Cardiac muscle cell (in vitro differentiated cells and primary cell): Measurements from ENCODE around the gene ZNF628. TPM values are rescaled to one million over a fixed set of nuclear protein-coding genes. Genes with fewer than 3 reads are reported as not detected.

Experiments
- DNase-seq, 2 donors: peaks; one replicate each; pipeline versions ENCODE4 v3.0.0 to v3.0.0-alpha.2; 2010 to 2017; ENCODE audit warnings: low read depth in 1 of 2, low spot score in 1 of 2
- H3K27ac ChIP-seq: fragments of 200-600 bp; sonication (generic); 2 replicates; pipeline ENCODE4 v1.5.1; 2016
- H3K27me3 ChIP-seq: fragments of 200-600 bp; sonication (generic); 2 replicates; pipeline ENCODE4 v1.6.0; 2016; ENCODE audit warnings: control low read depth
- H3K36me3 ChIP-seq: fragments of 200-600 bp; sonication (generic); 2 replicates; pipeline ENCODE4 v1.5.1; 2016; ENCODE audit warnings: control low read depth
- H3K4me1 ChIP-seq: fragments of 200-600 bp; sonication (generic); 2 replicates; pipeline ENCODE4 v1.8.1; 2017; ENCODE audit warnings: low read depth, mild to moderate bottlenecking, mixed run types
- H3K4me3 ChIP-seq: fragments of 200-600 bp; sonication (generic); 2 replicates; pipeline ENCODE4 v1.5.1; 2016; ENCODE audit warnings: mild to moderate bottlenecking
- H3K9me3 ChIP-seq: fragments of 200-600 bp; sonication (generic); 2 replicates; pipeline ENCODE4 v1.5.1; 2017; ENCODE audit warnings: low read depth, mild to moderate bottlenecking, control low read depth
- polyA plus RNA-seq: library from polyadenylated mRNA; unstranded; fragments of >200 nt; fragmentation: Nextera tagmentation; extraction: Ambion mirVana; gene quantifications from 2 replicates; pipeline ENCODE4 v1.2.1, GENCODE V29; 2016
- total RNA-seq: library from RNA; depleted of rRNA; stranded (reverse); fragments of >200 nt; gene quantifications from 2 replicates; pipeline ENCODE4 v1.2.3, GENCODE V29; 2016
- TF ChIP-seq, protein P1 (sequence below): IDR thresholded peaks from 2 replicates; pipeline ENCODE4 v1.5.1; 2012; ENCODE audit warnings: low read depth, mild to moderate bottlenecking, low read length

The ZNF628 gene
- total and polyA plus RNA-seq, 2 experiments from 2014 or later: 0.95 to 15.7 TPM

DNA sequence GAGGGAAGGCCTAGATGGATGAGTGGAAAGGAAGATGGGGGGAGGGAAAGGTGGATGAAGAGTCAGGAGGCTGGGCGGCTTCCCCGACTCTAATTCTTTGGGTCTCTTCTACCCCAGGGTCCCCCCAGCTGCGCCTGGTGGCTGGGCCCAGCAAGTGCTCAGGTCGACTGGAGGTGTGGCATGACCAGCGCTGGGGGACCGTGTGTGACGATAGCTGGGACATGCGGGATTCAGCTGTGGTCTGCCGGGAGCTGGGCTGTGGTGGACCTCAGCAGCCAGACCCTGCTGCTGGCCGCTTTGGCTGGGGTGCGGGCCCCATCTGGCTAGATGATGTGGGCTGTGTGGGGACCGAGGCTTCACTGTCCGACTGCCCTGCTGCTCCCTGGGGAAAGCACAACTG, 21.3 kb downstream of the ZNF628 start:
- Histone ChIP-seq H3K9me3 (no peaks in the 10 kb centered on the region), H3K27ac (no peak overlapping the region), H3K36me3 (no peaks in the 10 kb centered on the region), H3K4me1 (no peaks in the 10 kb centered on the region), H3K27me3 (no peaks in the 10 kb centered on the region), H3K4me3 (no peak overlapping the region)
- DNase-seq: no peak
- TF ChIP-seq, protein P1, sequence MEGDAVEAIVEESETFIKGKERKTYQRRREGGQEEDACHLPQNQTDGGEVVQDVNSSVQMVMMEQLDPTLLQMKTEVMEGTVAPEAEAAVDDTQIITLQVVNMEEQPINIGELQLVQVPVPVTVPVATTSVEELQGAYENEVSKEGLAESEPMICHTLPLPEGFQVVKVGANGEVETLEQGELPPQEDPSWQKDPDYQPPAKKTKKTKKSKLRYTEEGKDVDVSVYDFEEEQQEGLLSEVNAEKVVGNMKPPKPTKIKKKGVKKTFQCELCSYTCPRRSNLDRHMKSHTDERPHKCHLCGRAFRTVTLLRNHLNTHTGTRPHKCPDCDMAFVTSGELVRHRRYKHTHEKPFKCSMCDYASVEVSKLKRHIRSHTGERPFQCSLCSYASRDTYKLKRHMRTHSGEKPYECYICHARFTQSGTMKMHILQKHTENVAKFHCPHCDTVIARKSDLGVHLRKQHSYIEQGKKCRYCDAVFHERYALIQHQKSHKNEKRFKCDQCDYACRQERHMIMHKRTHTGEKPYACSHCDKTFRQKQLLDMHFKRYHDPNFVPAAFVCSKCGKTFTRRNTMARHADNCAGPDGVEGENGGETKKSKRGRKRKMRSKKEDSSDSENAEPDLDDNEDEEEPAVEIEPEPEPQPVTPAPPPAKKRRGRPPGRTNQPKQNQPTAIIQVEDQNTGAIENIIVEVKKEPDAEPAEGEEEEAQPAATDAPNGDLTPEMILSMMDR: no peak

DNA sequence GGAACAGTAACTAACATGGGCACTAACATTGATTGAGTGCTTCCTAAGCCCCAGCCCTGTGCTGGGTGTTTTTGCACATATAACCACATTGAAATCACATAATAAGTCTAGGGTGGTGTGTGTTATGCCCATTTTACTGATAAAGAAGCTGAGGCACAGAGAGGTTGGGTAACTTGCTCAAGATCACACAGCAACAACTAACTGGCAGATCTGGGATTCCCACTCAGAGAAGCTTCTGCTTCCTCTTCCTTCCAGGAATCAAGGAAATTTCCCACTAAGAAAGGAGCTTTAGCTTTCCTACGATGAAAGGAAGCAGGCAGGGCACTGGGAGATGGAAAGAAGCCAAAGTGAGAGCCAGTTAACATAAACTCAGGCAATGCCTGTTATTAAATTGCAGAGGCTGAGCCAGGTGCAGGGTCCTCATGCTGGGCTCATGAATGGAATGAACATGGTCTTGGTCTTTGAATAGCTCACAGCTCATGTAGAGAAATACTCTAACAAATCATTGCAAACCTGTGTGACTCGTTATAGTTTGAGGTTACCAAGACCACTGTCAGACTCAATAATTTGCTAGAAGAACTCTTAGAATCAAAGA, 21.9 kb downstream of the ZNF628 start:
- H3K27me3 ChIP-seq: no peaks in the 10 kb centered on the region
- H3K27ac ChIP-seq: no peak overlapping the region
- H3K9me3 ChIP-seq: no peaks in the 10 kb centered on the region
- no peak overlapping the region for H3K4me3 ChIP-seq
- H3K36me3 ChIP-seq: no peaks in the 10 kb centered on the region
- TF ChIP-seq, protein P1: no peak
- DNase-seq: no peak
- H3K4me1 ChIP-seq: no peaks in the 10 kb centered on the region

DNA sequence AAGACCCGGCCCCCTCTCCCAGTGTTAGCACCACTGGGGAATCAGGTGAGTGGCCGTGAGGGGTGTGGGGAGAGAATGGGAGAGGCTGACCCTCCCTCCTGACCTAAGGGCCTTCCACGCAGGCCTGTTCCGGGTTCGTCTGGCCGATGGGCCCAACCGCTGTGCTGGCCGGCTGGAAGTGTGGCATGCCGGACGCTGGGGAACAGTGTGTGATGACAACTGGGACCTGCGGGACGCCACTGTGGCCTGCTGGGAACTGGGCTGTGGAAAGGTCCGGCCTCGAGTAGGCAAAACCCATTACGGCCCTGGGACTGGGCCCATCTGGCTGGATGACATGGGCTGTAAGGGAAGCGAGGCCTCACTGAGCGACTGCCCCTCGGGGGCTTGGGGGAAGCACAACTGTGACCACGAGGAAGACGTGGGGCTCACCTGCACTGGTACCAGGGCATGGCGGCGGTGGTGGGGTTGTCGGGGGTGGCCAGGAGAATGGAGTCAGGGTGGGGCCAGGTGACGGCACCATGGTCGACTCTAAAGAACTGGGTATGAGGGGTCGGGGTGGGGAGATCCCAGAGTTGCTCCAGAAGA, 24.0 kb downstream of the ZNF628 start:
- no peak overlapping the region for H3K4me3 ChIP-seq
- DNase-seq: no peak
- H3K27me3 ChIP-seq: peaks cover 4% of the 10 kb centered on the region
- no peak overlapping the region for H3K27ac ChIP-seq
- H3K9me3 ChIP-seq: no peaks in the 10 kb centered on the region
- H3K36me3 ChIP-seq: no peaks in the 10 kb centered on the region
- TF ChIP-seq, protein P1: no peak
- no peaks in the 10 kb centered on the region for H3K4me1 ChIP-seq

DNA sequence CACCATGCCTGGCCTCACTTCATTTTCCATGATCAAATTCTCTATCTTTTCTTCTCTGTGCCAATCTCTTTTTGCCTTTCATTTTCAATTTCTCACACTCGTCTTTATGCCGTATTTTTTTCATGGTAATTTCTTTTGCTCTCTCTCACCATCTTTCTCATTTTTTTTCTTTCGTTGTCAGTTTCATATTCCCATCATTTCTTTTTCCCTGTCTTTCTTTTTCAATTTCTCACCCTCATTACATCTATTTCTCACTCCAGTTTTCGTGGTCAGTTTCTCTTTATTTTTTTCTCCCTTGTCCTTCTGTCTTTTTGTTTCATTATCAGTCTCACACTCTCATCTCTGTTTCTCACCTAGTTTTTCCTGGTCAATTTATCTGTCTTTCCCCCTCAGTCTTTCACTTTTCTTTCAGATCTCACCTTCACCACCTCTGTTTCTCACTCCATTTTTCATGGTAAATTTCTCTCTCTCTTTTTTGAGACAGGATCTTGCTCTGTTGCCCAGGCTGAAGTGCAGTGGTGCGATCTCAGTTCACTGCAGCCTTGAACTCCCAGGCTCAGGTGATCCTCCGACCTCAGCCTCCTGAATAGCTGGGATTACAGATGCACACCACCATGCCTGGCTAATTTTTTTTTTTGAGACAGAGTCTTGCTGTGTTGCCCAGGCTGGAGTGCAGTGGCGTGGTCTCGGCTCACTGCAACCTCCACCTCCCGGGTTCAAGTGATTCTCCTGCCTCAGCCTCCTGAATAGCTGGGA, 26.0 kb downstream of the ZNF628 start:
- no peak overlapping the region for H3K27ac ChIP-seq
- no peaks in the 10 kb centered on the region for H3K36me3 ChIP-seq
- TF ChIP-seq, protein P1: no peak
- no peak for DNase-seq
- H3K4me3 ChIP-seq: no peak overlapping the region
- no peaks in the 10 kb centered on the region for H3K4me1 ChIP-seq
- H3K27me3 ChIP-seq: peaks cover 4% of the 10 kb centered on the region
- H3K9me3 ChIP-seq: no peaks in the 10 kb centered on the region

DNA sequence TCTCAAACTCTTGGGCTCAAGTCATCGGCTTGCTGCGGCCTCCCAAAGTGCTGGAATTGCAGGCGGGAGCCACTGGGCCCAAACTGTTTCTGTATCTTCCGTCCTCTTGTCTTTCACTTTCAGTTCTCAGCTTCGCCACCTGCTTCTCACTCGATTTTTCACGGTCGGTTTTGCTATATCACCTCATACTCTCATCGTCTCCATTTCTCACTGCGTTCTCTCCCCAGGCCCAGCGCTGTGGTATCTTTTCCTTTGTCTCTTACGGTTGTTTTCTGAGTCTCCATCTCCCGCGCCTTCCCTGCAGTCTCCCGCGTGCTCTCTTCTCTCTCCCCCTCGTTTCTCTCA, 26.7 kb downstream of the ZNF628 start:
- no peaks in the 10 kb centered on the region for H3K36me3 ChIP-seq
- no peak overlapping the region for H3K4me3 ChIP-seq
- peaks cover 4% of the 10 kb centered on the region for H3K27me3 ChIP-seq
- no peaks in the 10 kb centered on the region for H3K9me3 ChIP-seq
- no peaks in the 10 kb centered on the region for H3K4me1 ChIP-seq
- no peak for DNase-seq
- TF ChIP-seq, protein P1: no peak
- H3K27ac ChIP-seq: no peak overlapping the region
